Thyroid gland (tissue), 4 donors: ENCODE measurements around the gene ADAP1. TPM values are rescaled to one million over a fixed set of nuclear protein-coding genes. Genes with fewer than 3 reads are reported as not detected.

Source experiments
- DNase-seq, 2 donors: peaks; one replicate each; pipeline ENCODE4 v3.0.0-alpha.2; 2019
- H3K27ac ChIP-seq, 3 donors: fragments of 200-600 bp; sonication (generic); 1 replicate in 2 of 3; 2 replicates in 1 of 3; pipeline ENCODE4 v1.5.1; 2016 to 2019; ENCODE audit warnings: mild to moderate bottlenecking in 1 of 3, moderate library complexity in 1 of 3
- H3K27me3 ChIP-seq: fragments of 200-600 bp; sonication (generic); one replicate; pipeline ENCODE4 v1.5.1; 2019
- H3K36me3 ChIP-seq, 2 donors: fragments of 200-600 bp; sonication (generic); one replicate each; pipeline ENCODE4 v1.5.1; 2016 to 2019
- H3K4me1 ChIP-seq, 2 donors: fragments of 200-600 bp; sonication (generic); one replicate each; pipeline ENCODE4 v1.5.1; 2017 to 2019
- H3K4me3 ChIP-seq, 3 donors: fragments of 200-600 bp; sonication (generic); replicated peaks in 1 of 3; 1 replicate in 2 of 3; 2 replicates in 1 of 3; pipeline ENCODE4 v1.5.1; 2016; ENCODE audit warnings: mild to moderate bottlenecking in 1 of 3
- H3K9me3 ChIP-seq: fragments of 200-600 bp; sonication (generic); one replicate; pipeline ENCODE4 v1.5.1; 2017
- POLR2A ChIP-seq, 2 donors: fragments of 450-650 bp; IDR thresholded peaks; one replicate each; pipeline ENCODE4 v1.6.1; 2017; ENCODE audit warnings: antibody characterized with exemption in 2 of 2, mild to moderate bottlenecking in 2 of 2, moderate library complexity in 1 of 2
- WGBS, 2 donors: methylation state at CpG; one replicate each; pipeline ENCODE4 v1.1.5; 2017; 5-methylcytosine and 5-hydroxymethylcytosine counted together
- intact Hi-C: fragments of 100-400 bp; cut with DNase I; formaldehyde crosslinking; loops from one replicate; pipeline ENCODE4 v1.15.1; 2023
- total RNA-seq, 4 donors: library from RNA; depleted of rRNA; stranded (reverse); fragments of >200 nt; gene quantifications; one replicate each; pipeline ENCODE4 v1.2.3, GENCODE V29; 2016
- TF ChIP-seq, protein P1 (sequence below), 6 experiments: fragments of 200-600 bp in 3 of 6; fragments of 450-650 bp in 3 of 6; sonication (generic) in 3 of 6; IDR thresholded peaks; one replicate each; pipeline ENCODE4 v1.5.1; 2016 to 2019; ENCODE audit warnings: antibody characterized with exemption in 6 of 6, mild to moderate bottlenecking in 2 of 6, inconsistent platforms in 1 of 6, moderate library complexity in 1 of 6

The ADAP1 gene
- total RNA-seq, 4 donors from 2014 or later, result 11.7 to 29.9 (median 23.4) TPM

GRCh38 chr7:898855-899681 lies 55.4 kb downstream of the ADAP1 start:
- intact Hi-C loops, result no loop called here
- H3K27ac ChIP-seq, result no peak overlapping the region
- DNase-seq, result no peak
- H3K36me3 ChIP-seq, result peaks cover 17 to 27% of the 10 kb centered on the region in 2 donors
- peaks cover 0 to 12% of the 10 kb centered on the region in 2 donors for H3K4me1 ChIP-seq
- TF ChIP-seq, protein P1, sequence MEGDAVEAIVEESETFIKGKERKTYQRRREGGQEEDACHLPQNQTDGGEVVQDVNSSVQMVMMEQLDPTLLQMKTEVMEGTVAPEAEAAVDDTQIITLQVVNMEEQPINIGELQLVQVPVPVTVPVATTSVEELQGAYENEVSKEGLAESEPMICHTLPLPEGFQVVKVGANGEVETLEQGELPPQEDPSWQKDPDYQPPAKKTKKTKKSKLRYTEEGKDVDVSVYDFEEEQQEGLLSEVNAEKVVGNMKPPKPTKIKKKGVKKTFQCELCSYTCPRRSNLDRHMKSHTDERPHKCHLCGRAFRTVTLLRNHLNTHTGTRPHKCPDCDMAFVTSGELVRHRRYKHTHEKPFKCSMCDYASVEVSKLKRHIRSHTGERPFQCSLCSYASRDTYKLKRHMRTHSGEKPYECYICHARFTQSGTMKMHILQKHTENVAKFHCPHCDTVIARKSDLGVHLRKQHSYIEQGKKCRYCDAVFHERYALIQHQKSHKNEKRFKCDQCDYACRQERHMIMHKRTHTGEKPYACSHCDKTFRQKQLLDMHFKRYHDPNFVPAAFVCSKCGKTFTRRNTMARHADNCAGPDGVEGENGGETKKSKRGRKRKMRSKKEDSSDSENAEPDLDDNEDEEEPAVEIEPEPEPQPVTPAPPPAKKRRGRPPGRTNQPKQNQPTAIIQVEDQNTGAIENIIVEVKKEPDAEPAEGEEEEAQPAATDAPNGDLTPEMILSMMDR (IDR thresholded peaks at IDR 0.05), result no peak
- no peak for TF ChIP-seq POLR2A (IDR thresholded peaks at IDR 0.05)
- H3K9me3 ChIP-seq, result no peaks in the 10 kb centered on the region
- 93% methylated on average over 37 to 53 of the region's 54 CpGs for WGBS, 2 donors
- H3K4me3 ChIP-seq, result no peak overlapping the region
- H3K27me3 ChIP-seq, result no peaks in the 10 kb centered on the region

DNA sequence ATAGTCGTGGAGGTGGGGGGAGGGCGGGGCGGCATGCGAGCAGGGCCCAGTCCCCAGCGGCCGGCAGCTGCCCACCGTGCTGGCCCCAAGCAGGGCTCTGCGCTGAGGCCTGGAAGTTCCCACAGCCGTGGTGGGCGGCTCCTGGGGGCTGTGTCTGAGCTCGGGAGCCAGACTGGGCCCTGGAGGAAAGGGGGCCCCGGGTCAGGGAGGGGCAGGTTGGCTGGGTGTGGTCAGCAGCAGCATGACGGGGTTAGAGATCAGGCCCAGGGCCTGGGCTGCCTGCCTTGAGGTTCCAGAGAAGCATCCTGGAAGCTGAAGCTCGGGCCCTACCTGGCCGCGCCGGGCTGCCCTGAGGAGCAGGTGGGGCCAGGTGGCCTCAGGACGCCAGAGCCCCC lies 56.0 kb downstream of the ADAP1 start:
- H3K4me3 ChIP-seq, result no peak overlapping the region
- DNase-seq, result no peak
- H3K27ac ChIP-seq, result no peak overlapping the region
- TF ChIP-seq, protein P1 (IDR thresholded peaks at IDR 0.05), result no peak
- TF ChIP-seq POLR2A (IDR thresholded peaks at IDR 0.05), result no peak
- peaks cover 0 to 12% of the 10 kb centered on the region in 2 donors for H3K4me1 ChIP-seq
- H3K36me3 ChIP-seq, result peaks cover 21 to 33% of the 10 kb centered on the region in 2 donors
- H3K27me3 ChIP-seq, result no peaks in the 10 kb centered on the region
- intact Hi-C loops, result no loop called here
- WGBS, 2 donors, result 90% methylated on average over 9 to 13 of the region's 18 CpGs
- H3K9me3 ChIP-seq, result no peaks in the 10 kb centered on the region

DNA sequence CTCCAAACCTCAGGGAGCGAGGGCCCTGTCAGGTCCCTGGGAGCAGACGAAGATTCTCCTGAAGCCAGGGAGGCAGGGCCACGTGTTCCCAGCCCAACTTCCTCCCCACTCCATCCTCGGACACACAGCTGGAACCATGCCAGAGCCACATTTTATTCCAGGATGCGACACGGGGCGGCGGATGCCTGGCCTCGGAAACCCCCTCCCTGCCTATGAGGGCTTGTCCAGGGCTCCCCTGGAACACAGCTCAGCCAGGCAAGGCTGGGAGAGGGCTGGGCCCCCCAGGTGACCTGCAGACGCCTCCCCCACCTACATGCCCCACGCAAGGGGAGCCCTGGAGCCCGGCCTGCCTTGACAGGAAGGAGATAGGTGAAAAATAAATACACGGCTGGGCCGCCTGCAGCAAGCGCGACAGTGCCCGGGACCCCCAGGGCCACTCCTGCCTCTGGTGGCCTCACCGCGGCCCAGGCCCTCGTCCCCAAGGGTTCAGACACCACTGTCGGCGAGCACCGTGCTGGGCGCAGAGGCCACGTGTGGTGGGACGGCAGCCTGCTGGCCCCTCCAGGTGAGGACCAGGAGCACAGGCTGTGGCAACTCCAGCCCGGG lies 56.6 kb downstream of the ADAP1 start:
- Histone ChIP-seq H3K4me1 (peaks cover 0 to 12% of the 10 kb centered on the region in 2 donors), H3K27me3 (no peaks in the 10 kb centered on the region), H3K27ac (no peak overlapping the region), H3K9me3 (no peaks in the 10 kb centered on the region), H3K36me3 (peaks cover 21 to 34% of the 10 kb centered on the region in 2 donors), H3K4me3 (no peak overlapping the region)
- 40 to 69% methylated on average over 3 to 22 of the region's 27 CpGs for WGBS, 2 donors
- intact Hi-C loops, result no loop called here
- DNase-seq, result peak; percentile 29 to 37
- TF ChIP-seq POLR2A (IDR thresholded peaks at IDR 0.05), result no peak
- TF ChIP-seq, protein P1 (IDR thresholded peaks at IDR 0.05), result no peak

DNA sequence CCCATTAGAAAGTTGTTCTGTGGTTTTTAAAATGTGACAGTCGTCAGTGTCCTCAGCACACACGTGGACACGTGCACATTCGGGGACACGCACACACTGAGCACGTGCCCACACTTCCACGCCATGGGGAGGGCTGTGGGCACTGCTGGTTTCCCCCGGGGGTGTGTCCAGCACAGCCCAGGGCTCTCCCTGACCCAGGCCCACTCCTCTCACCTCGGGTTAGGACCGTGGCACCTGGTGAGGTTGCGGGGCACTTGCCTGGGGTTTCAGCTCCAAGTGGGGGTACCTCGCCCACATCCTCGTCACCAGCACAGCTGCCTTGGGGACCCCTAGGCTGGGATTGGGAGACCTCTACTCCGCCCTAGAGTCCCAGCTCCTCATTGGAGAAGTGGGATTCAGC lies 57.4 kb downstream of the ADAP1 start:
- 87 to 93% methylated on average over 6 to 9 of the region's 14 CpGs for WGBS, 2 donors
- Histone ChIP-seq H3K9me3 (no peaks in the 10 kb centered on the region), H3K4me1 (peaks cover 0 to 12% of the 10 kb centered on the region in 2 donors), H3K27ac (no peak overlapping the region), H3K36me3 (peaks cover 23 to 37% of the 10 kb centered on the region in 2 donors), H3K27me3 (no peaks in the 10 kb centered on the region), H3K4me3 (no peak overlapping the region)
- TF ChIP-seq, protein P1 (IDR thresholded peaks at IDR 0.05), result no peak
- TF ChIP-seq POLR2A (IDR thresholded peaks at IDR 0.05), result no peak
- intact Hi-C loops, result no loop called here
- DNase-seq, result no peak
